ENCODE results near the gene BMP8A. TPM values are rescaled to one million over a fixed set of nuclear protein-coding genes. Genes with fewer than 3 reads are reported as not detected.
"Not testable (repeated sequence)": the region's sequence is repeated elsewhere in the genome, so short reads cannot be mapped to it uniquely, and the experiment has no call there.

BMP8A gene
- polyA plus RNA-seq, 1 experiment = 0.05 TPM

DNA sequence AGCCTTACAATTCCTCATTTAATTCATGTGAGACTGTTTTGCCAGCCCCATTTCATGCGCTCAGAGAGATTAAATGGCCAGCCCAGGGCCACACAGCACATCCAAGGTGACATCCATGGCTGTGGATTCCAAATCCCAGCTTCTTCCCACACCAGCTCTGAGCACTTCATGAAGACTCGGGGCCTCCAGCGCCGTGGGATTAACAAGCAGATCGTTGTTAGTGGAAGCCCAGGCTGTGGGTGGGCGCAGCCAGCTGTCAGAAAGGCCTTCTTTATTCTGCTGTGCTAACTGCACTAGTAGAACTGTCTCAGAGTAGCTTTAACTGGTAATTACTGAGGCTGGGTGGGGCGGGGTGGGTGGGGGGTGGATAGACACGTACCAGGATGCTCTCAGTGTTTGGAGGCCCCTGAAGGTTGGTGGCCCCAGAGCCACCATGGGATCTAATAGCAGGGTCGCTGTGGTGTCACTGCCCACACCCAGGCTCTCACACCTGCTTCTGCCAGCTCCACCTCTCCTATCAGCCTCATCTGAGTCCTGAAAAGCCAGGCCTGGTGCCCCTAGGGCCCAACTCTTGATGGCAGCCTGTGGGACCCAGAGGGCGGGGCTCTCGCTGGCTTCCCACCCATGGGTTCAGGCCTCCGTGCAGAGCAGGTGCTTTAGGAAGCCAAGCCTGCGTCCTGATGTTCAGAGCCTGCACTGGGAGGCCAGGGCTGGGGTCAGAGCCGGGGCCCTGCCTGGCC is 3.4 kb downstream of the BMP8A start:
- Histone ChIP-seq H3K4me3 (ENCODE audit: low read depth, low read length) (no peak overlapping the region), H3K27me3 (ENCODE audit: control insufficient read depth, insufficient read depth, low read length) (peaks cover 5% of the 10 kb centered on the region), H3K36me3 (ENCODE audit: control insufficient read depth, insufficient read depth, low read length) (no peaks in the 10 kb centered on the region)
- CTCF ChIA-PET = interaction anchor here (0.6 kb wide), 1 partner anchor 28 kb away, joined by 3 read pairs; no protein-coding TSS in a partner anchor
- TF ChIP-seq, protein P1, sequence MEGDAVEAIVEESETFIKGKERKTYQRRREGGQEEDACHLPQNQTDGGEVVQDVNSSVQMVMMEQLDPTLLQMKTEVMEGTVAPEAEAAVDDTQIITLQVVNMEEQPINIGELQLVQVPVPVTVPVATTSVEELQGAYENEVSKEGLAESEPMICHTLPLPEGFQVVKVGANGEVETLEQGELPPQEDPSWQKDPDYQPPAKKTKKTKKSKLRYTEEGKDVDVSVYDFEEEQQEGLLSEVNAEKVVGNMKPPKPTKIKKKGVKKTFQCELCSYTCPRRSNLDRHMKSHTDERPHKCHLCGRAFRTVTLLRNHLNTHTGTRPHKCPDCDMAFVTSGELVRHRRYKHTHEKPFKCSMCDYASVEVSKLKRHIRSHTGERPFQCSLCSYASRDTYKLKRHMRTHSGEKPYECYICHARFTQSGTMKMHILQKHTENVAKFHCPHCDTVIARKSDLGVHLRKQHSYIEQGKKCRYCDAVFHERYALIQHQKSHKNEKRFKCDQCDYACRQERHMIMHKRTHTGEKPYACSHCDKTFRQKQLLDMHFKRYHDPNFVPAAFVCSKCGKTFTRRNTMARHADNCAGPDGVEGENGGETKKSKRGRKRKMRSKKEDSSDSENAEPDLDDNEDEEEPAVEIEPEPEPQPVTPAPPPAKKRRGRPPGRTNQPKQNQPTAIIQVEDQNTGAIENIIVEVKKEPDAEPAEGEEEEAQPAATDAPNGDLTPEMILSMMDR (IDR thresholded peaks at IDR 0.05; ENCODE audit: insufficient read depth, low read depth, low read length) = no peak
- no peak for DNase-seq (ENCODE audit: low read depth)
- POLR2A ChIA-PET = no interaction called here

- DNase-seq (ENCODE audit: low read depth); H3K36me3 ChIP-seq (ENCODE audit: control insufficient read depth, insufficient read depth, low read length); H3K4me3 ChIP-seq (ENCODE audit: low read depth, low read length); H3K27me3 ChIP-seq (ENCODE audit: control insufficient read depth, insufficient read depth, low read length); CTCF ChIA-PET; POLR2A ChIA-PET: not testable (repeated sequence)
Observed at GRCh38 chr1:39496520-39496919, 5.1 kb downstream of the BMP8A start.

- Histone ChIP-seq H3K4me3 (ENCODE audit: low read depth, low read length) (no peak overlapping the region), H3K36me3 (ENCODE audit: control insufficient read depth, insufficient read depth, low read length) (no peaks in the 10 kb centered on the region), H3K27me3 (ENCODE audit: control insufficient read depth, insufficient read depth, low read length) (peaks cover 3% of the 10 kb centered on the region; the same call in 1 of the 2 replicates)
- POLR2A ChIA-PET = no interaction called here
- TF ChIP-seq, protein P1 (IDR thresholded peaks at IDR 0.05; ENCODE audit: insufficient read depth, low read depth, low read length) = no peak
- DNase-seq (ENCODE audit: low read depth) = no peak
- CTCF ChIA-PET = no interaction called here
Observed at GRCh38 chr1:39497585-39497984, 6.1 kb downstream of the BMP8A start.

- H3K27me3 ChIP-seq (ENCODE audit: control insufficient read depth, insufficient read depth, low read length); CTCF ChIA-PET; H3K36me3 ChIP-seq (ENCODE audit: control insufficient read depth, insufficient read depth, low read length); H3K4me3 ChIP-seq (ENCODE audit: low read depth, low read length); DNase-seq (ENCODE audit: low read depth); POLR2A ChIA-PET: not testable (repeated sequence)
Observed at GRCh38 chr1:39498096-39498710, 6.8 kb downstream of the BMP8A start.

DNA sequence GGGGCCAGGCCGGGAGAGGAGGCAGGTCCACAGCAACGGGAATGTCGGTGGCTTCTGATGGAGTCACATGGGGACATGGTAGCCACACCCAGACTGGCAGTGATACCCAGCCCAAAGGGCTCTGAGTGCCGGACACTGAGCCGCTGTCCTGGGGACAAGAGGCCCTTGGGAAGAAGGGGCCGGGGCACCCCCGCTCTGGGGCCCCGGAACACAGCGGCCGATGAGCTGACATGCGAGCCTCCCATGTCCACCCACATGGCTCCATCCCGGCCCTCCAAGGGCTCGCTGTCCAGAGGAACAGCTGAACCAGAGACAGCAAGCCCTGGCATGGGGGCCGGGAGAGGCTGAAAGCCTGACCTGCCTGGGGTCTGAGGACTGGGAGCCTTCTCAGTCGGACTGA is 7.4 kb downstream of the BMP8A start:
- CTCF ChIA-PET; POLR2A ChIA-PET; DNase-seq (ENCODE audit: low read depth): not testable (repeated sequence)

GRCh38 chr1:39499668-39500067 is 8.2 kb downstream of the BMP8A start:
- Histone ChIP-seq H3K4me3 (ENCODE audit: low read depth, low read length) (no peak overlapping the region), H3K27me3 (ENCODE audit: control insufficient read depth, insufficient read depth, low read length) (no peaks in the 10 kb centered on the region), H3K36me3 (ENCODE audit: control insufficient read depth, insufficient read depth, low read length) (no peaks in the 10 kb centered on the region)
- ChIA-PET CTCF (no interaction called here), POLR2A (no interaction called here)
- TF ChIP-seq, protein P1 (IDR thresholded peaks at IDR 0.05; ENCODE audit: insufficient read depth, low read depth, low read length) = no peak
- DNase-seq (ENCODE audit: low read depth) = no peak

More for the DNA sequence above, 7.4 kb downstream of the BMP8A start:
- H3K27me3 ChIP-seq (ENCODE audit: control insufficient read depth, insufficient read depth, low read length); H3K4me3 ChIP-seq (ENCODE audit: low read depth, low read length); H3K36me3 ChIP-seq (ENCODE audit: control insufficient read depth, insufficient read depth, low read length): not testable (repeated sequence)
